GM21723 (cell line): Measurements from ENCODE around the gene EHD4.

Experiments
- ATAC-seq: cut with Tn5 transposase; IDR thresholded peaks from one replicate; pipeline ENCODE4 v1.9.1; 2021; ENCODE audit warnings: mild to moderate bottlenecking, moderate library complexity; ENCODE audit not compliant: unreplicated experiment

Gene EHD4

DNA sequence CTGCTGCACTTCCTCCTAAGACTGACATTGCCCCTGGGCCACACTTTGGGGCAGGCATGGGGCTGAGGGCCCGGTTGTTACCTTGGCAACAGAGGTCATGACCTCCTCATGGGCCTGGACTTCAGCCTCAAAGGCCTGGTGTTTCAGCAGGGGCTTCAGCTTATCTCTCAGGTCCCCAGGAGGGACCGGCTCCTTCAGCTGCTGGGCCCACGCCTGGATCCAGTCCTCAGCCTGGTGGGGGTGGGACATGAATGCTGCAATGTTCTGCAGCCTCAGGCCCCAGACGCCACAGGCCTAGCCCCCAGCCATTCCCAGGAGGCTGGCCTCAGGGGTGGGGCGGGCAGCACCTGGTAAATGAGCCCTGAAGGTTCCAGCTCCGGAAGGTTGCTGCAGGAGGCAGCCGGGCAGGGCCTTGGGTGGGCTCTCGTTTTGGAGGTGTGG is 106.1 kb downstream of the EHD4 start:
- ATAC-seq = no peak

DNA sequence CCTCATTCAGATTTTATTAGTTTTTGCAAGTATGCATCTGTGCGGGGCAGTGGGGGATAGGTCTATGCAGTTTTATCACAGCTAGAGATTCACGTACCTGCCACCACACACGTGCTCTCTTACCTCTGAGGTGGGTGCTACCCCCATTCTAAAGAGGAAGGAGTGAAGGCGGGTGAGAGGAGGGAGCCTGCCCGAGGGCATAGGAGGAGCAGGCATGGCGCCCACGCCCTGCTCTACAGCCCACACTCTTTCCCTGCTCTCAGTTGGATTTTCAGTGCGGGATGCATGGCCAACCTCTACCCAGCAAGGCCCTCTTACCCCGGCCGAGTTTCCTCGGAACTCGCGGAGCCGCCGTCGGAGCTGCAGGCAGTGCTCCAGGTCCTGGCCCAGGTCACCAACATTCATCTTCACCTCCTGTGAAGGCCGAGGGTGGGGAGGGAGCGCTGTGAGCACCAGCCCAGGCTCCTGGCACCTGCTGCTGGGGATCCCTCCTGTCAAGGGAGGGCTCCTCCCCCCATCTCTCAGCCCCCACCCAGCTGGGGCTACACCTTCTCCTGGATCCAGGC is 106.8 kb downstream of the EHD4 start:
- no peak for ATAC-seq

DNA sequence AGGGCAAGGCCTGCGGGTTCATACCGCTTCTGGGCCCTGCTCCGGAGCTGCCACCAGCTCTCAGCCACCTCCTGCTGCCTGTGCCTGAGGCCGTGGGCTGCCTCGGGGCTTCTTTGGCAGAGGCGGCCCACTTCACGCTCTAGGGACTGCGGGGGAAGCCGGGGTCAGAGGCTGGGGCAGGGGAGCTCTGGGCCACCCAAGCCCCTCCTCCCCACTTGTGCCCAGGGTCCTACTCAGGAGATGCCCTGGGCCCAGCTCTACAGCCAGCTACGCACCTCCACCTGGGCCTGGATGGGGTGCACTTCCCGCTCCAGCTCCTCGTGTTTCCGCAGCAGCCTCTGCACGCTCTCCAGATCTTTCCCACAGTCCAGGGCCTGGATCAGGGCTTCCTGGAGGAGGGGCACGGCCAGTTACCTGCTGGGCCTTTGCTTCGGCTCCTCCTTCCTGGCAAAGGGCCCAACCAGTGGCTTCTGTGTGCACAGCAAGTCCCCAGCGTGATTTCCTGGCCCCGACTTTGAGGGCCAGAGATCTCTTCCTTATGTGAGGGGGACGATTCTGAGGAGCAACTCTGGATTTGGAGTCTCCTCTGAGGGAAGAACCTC is 109.7 kb downstream of the EHD4 start:
- no peak for ATAC-seq

DNA sequence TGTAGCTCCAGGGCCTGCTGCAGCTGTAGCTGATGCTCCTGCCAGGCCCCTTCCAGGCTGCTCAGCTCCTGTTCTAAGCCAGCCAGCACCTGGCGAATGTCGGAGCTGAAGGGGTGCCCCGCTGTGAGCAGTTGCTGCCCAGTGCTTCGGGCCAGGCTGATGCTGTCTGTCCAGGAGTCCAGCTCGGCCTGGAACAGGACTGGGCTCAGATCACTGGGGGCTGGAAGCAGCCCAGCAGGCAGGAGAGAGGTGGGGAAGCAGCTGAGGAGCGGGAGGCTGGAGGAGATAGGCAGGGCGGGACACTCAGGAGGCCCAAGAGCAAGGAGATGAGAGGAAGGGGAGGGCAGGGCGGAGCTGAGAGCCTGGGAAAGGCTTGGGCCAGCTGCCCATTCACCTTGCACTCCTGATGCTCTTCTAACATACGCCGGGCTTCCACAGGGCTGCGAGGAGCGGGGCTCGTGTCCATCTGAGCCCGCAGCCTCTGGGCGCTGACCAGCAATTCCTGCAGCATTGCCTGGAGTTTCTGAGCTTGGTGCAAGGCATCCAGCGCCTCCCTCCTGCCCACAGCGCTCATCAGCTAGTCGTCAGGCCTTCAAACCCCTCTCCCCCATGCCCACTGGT is 110.5 kb downstream of the EHD4 start:
- no peak for ATAC-seq

DNA sequence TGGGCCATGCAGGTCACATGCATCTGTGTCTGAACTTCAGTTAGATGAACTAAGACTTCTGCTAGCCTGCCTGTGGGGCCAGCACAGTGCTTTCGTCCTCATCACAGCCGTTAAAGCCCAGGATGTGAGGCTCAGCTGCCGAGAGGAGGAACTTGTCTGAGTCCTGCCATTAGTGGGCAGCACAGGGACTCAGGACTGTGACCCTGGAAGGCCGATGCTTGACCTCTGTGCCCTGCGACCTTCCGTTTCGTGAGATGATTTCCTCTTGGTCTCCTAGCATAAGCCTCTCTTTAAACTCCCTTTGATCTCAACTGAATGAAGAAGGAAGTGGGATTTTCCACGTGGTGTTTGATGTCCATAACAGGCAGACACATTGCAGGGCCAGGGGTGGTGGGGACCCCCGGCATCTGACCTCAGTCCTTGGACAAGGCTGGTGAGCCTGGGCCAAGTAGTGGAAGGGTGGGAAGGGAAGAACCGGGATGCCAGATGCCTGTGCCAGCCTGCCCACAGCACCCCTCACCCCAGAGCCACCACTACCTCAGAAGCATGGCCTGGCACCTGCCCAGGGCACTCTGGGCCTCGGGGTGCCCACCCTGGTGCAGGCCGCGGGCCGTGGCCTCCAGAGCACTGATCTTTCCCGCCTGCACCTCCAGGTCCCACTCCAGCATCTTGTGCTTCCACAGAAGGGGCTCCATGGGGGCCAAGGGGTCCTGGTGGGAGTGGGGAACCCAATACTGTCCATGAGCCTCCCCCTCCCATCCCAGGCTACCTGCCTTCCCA is 112.1 kb downstream of the EHD4 start:
- no peak for ATAC-seq

DNA sequence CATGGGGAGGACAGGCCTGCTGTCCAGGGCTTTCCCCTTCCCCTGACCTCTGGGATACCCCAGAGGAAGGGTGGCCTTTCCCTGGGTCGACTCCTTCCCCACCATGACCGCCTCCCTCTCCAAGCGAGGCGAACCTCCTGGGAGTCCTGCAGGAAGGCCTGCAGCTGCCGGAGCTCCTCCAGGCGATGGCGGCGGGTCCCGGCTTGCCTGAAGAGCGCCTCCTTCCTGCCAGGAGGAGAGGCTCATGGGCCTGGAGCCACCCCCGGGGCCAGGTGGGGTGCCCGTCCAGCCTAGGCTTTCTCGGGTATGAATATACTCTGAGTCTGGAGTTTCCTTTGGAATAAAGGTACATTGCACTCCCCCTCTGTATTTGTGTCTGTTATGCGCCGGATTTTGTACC is 113.6 kb downstream of the EHD4 start:
- no peak for ATAC-seq

DNA sequence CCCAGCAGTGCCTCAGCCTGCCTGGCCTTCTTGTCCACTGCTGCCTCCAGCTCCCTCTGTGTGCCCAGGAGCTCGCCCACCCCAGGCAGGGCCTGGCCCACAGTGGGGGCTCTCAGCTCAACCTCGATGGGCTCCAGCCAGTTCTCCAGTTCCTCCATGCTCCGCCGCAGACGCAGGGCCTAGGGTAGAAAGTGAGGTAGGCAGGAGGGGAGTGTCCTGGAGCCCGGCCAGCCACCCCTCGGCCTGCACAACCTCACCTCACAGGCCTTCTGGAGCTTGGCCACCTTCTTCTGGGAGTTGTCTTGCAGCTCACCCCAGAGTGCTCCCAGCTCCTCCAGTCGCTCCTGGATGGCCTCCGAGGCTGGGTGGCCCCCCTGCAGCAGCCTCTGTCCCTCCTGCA is 115.0 kb downstream of the EHD4 start:
- no peak for ATAC-seq

DNA sequence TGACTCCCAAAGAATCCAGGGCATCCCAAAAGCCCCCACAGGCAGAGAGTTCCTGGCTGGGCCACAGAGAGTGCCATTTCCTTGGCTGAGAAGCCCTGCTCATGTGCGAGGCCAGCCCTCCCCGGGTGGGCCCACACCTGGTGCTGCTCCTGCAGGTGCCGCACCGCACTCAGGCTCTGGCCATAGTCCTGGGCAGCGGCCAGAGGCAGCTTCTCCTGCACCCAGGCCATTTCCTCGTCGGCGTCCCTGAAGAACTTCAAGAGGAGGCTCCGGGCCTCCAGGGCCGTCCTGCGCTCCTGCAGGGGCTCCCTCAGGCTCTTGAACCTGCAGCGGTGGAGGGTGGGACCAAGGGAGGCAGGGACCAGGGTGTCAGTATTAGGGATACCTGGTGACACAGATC is 115.6 kb downstream of the EHD4 start:
- ATAC-seq = no peak

DNA sequence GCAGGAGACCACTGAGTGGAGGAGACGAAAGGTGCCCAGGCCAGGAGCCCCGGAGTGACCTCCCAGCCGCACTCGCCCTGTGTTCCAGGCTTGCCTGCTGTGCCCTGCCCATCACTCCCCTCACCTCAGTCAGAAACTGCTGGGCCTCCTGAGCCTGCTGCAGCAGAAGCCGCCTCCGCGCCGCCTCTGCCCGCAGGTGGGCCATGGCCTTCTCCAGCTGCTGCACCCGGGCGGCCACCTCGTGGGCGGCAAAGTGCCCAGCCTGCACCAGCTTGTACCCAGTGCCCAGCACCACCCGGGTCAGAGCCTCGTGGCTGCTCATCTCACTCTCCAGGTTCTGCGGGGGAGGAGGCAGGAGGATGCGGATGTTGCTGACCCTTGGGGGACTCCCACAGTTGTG is 116.1 kb downstream of the EHD4 start:
- ATAC-seq = no peak

DNA sequence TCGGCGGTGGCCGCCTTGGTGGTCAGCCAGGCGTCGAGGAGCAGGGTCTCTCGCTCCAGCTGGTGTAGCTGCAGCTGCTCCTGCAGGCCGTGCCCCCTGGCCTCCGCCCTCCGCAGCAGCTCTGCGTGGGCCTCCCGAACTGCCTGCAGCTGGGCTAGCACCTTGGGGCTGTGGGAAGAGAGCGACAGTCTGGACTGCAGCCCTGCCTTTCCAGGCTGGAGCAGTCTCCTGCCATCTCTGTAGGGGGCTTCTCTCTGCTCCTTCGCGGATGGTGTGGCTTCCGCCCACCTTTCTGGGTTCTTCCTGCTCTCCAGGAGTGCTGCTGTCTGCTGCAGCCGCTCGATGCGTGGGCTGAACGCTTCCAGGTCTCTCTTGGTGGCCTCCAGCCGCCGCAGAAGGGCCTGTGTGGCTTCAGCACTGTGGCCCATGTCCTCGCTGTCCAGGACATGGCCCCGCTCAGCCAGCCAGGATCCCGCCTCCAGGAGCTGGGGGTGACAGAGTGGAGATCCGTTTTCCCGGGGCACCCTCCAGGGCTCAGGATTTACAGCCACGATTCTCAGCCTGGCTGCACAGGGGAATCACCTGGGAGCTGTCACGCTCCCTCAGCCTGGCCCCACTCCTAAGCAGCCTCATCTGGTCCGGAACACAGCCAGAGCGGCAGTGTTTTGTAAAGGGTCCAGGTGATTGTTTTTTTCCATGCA is 116.9 kb downstream of the EHD4 start:
- no peak for ATAC-seq

DNA sequence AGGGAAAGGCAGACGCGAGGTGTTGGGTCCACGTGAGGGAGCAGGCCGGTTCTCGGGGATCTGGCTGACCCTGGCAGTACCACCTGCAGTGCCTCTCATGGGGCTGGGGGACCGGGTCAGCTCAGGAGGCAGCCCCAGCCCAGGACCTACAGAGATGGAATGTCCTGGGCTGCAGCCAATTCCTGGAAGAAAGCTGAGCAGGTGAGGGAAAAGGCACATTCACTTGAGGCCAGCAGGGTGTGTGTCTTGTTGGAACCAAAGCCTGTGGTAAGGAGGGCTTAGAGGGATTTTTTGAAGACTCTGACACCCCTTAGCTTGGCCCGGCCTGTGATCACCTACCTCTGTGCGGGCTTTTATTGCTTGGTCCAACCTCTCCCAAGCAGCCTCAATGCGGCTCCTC is 117.9 kb downstream of the EHD4 start:
- no peak for ATAC-seq

DNA sequence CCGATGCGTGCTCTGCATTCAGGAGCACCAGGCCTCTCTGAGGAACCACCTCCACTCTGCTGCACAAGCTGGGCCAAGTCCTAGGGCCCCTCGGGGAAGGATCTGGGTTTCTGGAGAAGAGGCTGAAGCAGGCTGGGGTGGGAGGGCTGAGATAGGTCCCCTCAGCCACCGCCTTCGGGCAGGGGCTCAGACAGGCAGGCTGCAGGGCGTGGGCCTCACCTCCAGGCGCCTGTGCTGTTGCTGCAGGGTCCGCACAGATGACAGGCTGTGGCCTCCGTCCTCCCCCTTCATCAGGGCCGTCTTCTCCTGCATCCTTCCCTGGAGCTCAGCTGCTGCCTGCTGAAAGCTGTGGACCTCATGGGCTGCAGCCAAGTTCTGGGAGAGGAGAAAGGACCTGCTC is 118.5 kb downstream of the EHD4 start:
- ATAC-seq = no peak

DNA sequence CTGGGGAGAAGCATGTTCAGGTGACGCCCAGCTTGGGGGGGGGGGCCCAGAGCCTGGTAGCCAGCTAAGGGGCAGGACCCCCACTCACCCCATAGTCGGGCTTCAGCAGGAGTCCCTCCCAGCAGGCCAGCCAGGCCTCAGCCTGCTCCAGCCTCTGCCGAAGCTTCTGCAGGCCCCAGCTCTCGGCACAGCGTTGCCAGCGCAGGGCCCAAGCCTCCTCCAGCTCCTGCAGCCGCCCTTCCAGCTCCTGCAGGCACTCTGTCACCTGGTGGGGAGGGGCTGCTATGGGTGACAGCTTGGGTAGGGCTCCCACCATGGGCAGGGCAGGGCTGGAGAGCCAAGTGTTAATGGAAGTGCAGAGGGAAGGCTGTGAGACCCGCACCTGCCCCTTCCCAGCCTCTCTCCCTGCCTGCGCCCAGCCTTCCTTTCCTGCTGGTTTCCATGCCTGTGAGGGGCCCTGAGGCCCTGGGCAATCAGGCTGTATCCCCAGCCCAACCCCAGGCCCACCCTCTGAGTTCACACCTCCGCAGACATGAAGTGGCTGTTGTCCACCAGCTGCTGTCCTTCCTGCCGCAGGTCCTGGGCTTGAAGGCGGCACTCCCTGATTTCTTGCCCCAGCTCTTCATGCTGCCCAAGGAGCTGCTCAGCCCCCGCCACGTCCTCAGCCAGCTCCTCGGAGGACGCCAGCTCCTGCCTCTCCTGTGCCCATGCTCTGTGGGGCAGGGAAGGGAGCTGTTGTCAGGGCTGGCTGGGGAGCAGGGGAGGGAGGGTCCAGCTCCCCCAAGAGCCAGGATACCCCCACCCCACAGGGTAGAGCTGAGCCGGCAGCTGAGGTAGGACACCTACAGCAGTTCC is 119.4 kb downstream of the EHD4 start:
- ATAC-seq = no peak

DNA sequence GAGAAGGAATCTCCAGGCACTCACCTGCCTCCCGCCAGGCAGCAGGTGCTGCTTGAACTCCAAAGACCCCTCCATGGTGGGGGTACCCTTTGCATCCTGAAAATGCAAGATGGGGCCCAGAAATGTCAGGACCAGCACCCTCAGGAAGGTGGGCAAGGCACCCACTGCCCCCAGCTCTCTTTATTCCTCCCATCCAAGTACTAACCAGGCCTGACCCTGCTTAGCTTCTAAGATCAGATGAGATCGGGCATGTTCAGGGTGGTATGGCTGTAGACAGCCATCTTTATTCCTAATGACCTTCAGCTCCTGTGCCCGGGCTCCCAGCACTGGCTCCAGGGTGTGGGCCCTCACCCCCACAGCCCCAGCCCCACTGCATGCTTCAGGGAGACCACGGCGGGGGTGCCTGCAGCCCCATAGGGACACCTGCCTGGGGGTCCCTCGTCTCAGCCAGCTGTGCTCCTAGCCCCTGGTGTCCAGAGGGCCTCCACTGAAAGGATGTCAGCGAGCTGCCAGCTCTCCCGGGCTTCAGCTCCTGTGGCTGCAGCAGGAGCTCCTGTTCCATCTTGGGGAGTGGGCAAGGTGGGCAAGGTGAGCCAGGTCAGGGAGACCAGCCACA is 120.5 kb downstream of the EHD4 start:
- no peak for ATAC-seq

DNA sequence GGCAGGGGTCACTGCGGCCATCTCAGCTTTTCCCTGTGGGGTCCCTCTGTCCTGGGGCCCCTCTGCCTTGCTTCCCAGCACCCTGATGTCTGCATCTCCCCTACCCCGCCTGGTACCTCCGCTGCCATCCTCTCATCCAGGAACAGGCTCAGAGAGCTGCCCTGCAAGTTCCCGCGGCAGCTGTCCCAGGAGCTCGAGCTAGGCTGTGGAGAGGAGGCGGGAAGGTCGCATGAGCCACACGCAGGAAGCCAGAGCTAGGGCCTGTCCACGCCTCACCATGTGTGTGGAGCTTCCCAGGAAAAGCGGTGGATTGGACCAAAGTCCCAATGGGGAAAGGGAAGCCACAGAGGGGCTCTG is 121.2 kb downstream of the EHD4 start:
- no peak for ATAC-seq

DNA sequence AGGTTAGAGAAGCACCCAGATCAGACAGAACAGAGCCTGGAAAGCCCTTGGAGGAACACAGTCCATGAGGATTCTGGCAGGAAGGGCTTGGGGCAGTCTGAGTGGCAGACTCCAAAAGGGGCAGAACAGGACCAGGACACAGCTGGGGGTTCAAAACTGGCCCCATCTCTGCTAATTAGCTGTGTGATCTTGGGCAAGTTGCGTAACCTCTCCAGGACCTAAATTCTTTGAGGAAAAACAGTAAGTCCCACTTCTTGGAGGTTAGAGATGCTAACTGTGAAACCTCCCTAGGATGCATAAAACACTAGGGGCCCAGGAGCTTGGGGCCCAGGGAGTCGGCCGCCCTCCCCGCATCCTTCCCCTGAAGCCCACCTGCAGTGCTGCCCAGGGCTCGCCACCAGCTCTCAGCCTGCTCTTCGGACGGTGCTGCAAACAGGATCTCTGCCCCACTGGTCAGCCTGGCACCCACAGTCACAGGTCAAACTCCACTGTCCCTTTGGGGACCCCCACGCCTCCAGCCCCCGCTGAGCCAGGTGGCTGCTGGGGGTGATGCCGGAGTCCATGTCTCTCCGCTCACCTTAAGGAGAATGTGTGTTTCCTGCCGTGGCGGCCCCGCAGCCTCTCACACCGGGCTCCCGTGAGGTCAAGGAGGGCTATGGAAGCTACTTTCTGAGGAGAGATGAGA is 121.7 kb downstream of the EHD4 start:
- no peak for ATAC-seq

DNA sequence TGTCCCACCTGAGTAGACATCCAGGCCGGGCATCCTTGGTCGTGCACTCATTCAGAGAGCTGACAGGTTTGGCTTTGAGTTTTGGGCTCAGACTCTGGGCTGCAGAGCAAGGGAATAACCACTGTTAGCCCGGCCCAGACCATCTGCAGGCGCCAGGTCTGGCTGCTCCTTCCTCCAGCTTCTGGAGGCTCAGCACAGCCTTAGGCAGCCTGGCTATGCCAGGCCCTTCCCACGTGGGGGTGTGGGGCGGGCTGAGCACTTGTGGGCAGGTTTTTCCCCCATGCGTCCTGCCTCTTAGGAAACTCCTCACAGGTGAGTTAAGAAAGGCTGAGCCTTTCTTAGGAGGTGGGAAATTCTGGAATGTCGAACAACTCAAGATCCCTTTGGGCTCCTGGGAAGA is 122.5 kb downstream of the EHD4 start:
- no peak for ATAC-seq

DNA sequence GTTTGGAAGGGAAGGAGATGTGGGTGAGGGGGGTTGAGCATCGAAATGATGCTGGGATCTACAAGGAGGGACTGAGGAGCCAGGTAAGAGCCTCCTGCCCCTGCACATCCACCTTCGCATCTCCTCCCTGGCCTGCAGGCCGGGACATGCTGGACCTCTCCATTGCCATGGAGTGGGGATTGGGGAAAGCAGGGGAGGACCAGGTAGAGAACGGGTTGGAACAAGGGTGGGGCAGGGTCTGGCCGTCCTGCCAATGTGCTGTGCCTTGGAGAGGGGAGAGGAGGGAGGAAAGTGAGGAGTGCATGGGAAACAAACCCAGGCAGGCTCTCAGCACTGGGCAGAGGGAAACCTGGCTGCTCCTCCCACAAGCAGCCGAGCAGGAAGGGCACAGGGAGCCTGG is 123.2 kb downstream of the EHD4 start:
- no peak for ATAC-seq

DNA sequence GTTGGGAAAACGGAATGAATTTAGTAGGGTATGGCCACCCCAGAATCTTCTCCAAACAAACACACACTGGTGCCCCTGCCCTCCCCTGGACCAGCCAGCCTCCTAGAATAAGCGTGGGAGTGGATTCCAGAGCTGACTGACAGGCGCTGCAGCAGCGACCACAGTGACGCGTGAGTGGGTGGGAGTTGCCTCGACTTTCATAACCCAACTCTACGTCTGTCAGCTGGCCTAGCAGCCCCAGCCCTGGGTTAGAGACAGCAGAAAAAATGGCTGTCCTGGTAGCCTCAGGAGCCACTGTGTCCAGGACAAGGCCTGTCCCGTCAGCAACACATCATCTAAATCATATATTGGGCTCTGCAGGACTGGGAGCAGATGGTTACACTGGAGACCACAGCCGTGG is 123.7 kb downstream of the EHD4 start:
- ATAC-seq = no peak

DNA sequence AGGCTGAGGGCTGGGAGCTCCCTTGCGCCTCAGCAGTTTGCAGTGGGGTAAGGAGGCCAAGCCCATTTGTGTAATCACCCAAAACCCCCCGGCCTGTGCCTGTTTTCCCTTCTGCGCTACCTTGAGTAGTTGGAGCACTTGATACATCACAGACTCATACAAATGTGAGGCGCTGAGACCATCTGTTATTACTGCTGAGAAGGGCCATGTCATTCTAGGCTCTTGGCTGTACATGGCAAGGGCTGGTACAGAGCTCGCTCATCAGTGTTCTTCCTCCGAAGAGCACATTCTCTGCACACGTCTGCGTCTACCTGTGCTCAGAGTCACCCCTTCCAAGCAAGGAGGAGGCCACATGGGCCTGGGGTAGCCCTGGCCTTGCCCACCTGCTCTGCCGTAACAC is 124.4 kb downstream of the EHD4 start:
- ATAC-seq = no peak
